T-helper 1 cell (primary cell): ENCODE measurements around the gene UCHL5.
"Not testable (repeated sequence)": the region's sequence is repeated elsewhere in the genome, so short reads cannot be mapped to it uniquely, and the experiment has no call there.

Experiments used
- DNase-seq, 5 donors: peaks; one replicate each; pipeline ENCODE4 v3.0.0-alpha.2; 2012 to 2020

The UCHL5 gene

GRCh38 chr1:193009501-193009900 is 49.7 kb downstream of the UCHL5 start:
- no peak for DNase-seq

- DNase-seq = no peak
Observed at GRCh38 chr1:193005785-193006184, 53.4 kb downstream of the UCHL5 start.

DNA sequence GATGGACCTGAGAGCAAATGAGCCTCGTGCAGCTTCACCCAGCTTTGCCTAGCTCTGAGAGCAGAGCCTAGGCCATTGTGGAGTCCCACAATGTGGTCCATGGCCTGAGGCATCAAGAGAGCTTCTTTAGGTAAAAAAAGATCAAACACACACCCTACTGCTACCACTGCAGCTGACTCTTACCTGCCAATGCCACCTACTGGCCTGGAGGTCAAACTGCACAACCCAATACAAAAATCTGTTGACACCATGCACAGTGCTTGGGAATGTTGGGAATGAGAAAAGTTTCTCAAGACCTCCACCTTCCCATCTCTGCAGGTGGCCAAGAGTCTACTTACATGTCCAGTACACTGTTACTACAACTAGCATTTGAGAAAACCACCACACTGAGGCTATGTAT is 60.6 kb downstream of the UCHL5 start:
- DNase-seq = no peak

- DNase-seq = no peak
Observed at GRCh38 chr1:192994141-192994540, 65.0 kb downstream of the UCHL5 start.

DNA sequence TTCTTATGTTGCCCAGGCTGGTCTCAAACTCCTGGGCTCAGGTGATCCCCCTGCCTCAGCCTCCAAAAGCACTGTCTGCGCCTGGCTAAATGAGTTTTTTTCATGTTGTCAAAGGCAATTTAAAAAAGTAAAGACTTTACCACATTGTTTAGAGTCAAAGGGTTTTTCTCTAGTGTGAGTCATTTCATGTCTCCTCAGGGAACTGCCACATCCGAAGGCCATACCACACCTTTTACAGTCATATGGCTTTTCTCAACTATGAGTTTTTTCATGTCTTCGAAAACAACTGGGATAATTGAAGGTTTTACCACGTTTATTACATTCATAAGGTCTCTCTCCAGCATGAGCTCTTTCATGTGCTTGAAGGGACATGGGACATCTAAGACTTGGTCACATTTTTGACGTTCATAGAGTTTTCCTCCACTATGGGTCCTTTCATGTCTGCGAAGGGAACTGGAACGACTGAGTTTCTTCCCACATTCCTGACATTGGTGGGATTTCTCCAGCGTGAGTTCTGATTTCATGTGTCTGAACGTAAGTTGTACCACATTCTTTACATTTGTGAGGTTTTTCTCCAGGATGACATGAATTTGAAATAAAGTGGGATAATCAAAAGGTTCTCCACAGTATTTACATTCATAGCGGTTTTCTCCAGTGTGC is 65.6 kb downstream of the UCHL5 start:
- DNase-seq = peak in 1 of 5 donors; percentile 51

DNA sequence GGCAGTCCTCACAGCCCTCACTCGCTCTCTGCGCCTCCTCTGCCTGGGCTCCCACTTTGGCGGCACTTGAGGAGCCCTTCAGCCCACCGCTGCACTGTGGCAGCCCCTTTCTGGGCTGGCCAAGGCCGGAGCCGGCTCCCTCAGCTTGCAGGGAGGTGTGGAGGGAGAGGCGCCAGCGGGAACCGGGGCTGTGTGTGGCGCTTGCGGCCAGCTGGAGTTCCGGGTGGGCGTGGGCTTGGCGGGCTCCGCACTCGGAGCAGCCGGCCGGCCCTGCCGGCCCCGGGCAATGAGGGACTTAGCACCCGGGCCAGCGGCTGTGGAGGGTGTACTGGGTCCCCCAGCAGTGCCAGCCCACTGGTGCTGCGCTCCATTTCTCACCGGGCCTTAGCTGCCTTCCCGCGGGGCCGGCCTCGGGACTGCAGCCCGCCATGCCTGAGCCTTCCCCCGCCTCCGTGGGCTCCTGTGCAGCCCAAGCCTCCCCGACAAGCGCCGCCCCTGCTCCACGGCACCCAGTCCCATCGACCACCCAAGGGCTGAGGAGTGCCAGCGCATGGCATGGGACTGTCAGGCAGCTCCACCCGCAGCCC is 72.3 kb downstream of the UCHL5 start:
- not testable (repeated sequence) for DNase-seq

GRCh38 chr1:192986110-192986747 is 72.9 kb downstream of the UCHL5 start:
- peak in 1 of 5 donors; percentile 54 for DNase-seq

DNA sequence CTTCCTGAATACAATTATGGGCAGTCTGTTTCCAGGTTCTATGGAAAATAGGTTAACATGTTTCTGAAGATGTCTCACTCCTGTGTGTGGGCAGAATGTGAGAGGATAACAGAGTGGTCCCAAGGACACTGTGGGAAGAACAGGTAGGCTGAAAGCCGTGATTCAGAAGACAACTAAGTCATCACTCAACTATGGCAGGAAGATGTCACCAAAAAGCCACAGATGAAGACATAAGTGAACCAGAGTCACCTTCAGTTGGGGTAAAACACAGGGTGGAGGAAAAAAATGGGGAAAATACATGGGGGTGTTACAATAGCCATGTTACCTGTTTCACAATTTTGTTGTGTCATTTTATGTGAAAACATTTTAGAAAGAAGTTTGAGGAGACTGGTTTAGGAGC is 75.1 kb downstream of the UCHL5 start:
- DNase-seq = no peak

DNA sequence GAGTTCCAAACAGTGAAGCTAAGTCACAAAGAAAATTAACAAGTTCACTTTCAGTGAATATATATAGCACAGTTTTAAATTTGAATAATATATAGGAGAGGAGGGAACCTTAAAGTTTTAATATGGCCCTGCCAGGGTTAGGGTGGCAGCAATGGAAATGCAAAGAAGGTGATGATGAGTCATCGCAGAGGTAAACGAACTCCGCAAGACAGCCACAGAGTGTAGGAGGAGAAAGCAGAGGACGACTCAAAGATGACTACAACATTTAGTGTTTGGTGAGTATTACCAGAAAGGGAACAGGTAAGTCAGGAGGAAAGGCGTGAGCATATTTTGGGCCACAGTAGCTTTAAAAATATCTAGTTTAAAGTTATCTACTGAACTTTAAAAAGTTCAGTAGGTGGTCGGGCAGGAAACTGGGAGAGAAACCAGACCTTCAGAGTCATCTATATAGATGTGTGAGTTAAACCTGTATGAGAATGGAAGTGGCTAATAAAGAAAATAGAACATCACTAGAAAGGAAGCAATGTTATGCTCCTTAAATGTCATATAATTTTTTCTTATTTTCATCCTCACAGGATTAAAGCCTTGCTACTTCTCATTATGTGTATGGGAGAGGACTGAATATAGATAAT is 75.7 kb downstream of the UCHL5 start:
- peak in 1 of 5 donors; percentile 44 for DNase-seq

GRCh38 chr1:192980856-192981255 is 78.3 kb downstream of the UCHL5 start:
- no peak for DNase-seq

DNA sequence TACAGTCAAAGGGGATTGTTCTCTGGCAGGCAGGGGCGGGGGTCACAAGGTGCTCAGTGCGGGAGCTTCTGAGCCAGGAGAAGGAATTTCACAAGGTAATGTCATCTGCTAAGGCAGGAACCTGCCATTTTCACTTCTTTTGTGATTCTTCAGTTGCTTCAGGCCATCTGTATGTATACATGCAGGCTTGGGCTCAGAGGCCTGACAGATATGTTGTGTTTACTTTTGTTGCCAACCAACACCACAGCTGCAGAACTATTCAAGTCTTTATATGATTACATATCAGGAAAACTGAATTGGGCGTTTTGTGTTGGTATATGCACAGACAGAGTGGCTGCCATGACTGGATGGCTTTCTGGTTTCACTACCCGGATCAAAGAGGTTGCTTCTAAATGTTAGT is 78.8 kb downstream of the UCHL5 start:
- DNase-seq = not testable (repeated sequence)

DNA sequence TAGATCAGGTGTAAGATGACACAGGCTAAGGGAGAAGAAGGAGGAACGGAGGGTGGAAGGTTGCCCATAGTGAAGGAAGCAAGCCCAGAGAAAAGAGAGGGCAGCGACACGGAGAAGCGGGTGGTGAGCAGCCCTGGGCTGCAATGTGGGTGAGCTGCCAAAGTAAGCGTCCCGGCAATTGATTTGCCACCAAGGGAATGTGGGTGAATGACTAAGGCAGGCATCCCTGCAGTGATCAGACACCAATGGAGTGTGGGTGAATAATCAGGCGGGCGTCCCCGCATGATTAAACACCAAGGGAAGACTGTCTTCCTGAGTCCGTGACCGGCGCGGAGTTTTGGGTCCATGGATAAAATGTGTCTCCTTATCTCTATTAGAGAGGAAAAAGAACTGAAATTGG is 79.6 kb downstream of the UCHL5 start:
- no peak for DNase-seq

GRCh38 chr1:192978195-192978710 is 80.9 kb downstream of the UCHL5 start:
- DNase-seq = no peak

DNA sequence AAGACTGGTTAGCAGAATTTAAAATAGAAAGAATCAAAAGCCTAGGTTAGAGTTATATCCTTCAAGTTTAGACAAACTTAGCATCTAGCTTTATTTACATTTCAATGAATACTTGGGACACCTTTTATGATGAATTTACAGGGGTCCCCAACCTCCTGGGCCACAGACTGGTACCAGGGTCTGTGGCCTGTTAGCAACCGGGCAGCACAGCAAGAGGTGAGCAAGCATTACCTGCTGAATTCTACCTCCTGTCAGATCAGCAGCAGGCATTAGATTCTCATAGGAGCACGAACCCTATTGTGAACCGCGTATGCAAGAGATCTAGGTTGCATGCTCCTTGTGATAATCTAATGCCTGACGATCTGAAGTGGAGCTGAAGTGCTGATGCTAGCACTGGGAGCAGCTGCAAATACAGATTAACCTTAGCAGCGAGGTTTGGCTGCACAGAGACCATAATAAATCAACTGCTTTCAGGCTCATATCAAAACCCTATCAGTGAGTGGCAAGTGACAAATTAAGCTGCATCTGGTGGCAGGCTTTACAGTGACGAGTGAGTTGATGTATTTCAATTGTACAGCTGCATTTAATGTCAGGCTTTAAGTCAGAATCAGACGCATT is 82.0 kb downstream of the UCHL5 start:
- DNase-seq = no peak

DNA sequence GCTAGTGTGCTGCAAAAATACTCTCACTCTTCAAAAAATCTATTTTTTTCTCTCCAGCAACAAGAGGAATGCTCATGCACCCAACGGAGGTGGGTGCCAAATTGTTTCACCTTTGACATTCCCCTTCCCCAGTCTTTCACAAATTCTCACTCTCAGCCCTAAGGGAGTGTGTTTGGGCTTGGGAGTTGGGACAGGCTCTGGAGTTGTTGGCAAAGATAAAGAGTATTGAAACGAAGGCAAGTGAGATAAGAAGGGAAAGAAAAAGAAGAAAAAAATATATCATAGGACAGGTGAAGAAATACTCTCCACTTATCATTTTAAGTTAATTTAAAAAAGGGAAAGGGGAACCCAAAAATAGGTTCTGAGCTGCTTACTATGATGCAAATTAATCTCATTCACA is 82.6 kb downstream of the UCHL5 start:
- DNase-seq = no peak

- DNase-seq = no peak
Observed at GRCh38 chr1:192974701-192975100, 84.5 kb downstream of the UCHL5 start.

DNA sequence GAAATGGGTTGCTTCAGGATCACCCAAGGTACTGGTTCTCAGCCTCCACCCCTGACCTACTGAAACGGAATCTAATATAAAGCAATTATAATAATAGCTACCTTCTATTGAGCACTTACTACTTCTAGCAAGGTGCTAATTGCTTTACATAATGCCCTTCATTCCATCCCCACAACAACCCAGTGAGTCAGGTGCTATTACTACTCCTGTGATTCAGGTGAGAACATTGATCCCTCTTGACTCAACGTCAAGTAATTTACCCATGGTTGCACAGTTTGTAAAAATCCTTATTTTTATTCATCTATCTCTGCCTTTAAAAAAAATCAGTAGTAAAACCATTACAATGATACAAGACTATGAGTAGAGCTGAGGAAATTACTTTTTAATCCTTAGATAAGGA is 85.2 kb downstream of the UCHL5 start:
- DNase-seq = no peak

DNA sequence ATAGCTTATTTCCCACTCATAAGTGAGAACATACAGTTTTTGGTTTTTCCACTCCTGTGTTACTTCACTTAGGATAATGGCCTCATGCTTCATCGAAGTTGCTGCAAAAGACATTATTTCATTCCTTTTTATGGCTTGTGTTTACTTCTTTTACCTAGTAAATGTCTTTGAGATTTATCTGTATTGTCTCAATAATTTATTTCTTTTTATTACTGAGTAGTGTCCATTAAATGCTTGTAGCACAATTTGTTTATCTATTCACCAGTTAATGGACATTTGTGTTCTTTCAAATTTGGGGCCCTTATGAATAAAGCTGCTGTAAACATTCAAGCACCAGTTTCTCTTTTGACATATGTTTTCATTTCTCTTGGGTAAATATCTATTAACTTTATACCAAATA is 86.0 kb downstream of the UCHL5 start:
- DNase-seq = no peak

- no peak for DNase-seq
Observed at GRCh38 chr1:192969091-192969490, 90.1 kb downstream of the UCHL5 start.

GRCh38 chr1:192968323-192968722 is 90.8 kb downstream of the UCHL5 start:
- DNase-seq = no peak

- no peak for DNase-seq
Observed at GRCh38 chr1:192967901-192968300, 91.3 kb downstream of the UCHL5 start.

- DNase-seq = no peak
Observed at GRCh38 chr1:192967211-192967877, 91.8 kb downstream of the UCHL5 start.

DNA sequence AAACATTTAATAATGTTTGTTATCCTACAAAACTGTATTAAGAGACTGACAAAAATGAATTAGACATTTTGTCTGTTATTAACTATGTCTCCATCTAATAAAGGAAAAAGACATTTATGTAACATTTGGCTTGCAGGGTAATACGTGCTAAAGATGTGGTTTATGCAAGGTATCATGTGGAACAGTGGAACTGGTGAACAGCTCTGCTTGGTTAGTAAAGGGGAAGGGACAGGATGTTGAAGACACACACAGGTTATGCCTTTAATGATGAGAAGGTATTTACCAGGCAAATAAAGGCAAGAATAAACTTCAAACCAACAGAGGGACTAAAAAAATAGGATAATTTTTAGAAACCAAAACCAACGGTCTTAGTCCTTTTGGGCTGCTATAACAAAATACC is 93.1 kb downstream of the UCHL5 start:
- DNase-seq = no peak
